Activated CD8-positive, alpha-beta memory T cell treated with anti-CD3 and anti-CD28 coated beads, Interleukin-2, amount 50 U/mL, for 24 hours (primary cell): ENCODE data around the gene PPIA.
"Not testable (repeated sequence)": the region's sequence is repeated elsewhere in the genome, so short reads cannot be mapped to it uniquely, and the experiment has no call there.

Experiments used
- DNase-seq: peaks from one replicate; pipeline ENCODE4 v3.0.0-alpha.2; 2020; ENCODE audit errors: extremely low read depth

PPIA gene

DNA sequence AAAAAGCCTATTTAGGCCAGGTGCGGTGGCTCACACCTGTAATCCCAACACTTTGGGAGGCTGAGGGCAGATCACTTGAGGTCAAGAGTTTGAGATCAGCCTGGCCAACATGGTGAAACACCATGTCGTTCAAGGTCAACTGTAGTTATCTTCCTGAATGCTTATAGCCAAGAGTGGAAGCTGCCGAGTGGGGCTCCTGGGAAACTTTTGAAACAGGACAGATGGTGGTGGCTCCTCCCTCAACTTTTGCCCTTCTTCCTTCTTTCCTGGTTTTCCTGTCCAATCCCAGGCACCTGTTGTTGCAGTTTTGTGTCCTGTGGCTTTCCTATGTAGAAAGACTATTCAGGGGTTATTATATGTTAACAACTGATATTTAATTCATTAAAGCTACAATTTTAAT lies 8.7 kb upstream of the PPIA start:
- DNase-seq = no peak

DNA sequence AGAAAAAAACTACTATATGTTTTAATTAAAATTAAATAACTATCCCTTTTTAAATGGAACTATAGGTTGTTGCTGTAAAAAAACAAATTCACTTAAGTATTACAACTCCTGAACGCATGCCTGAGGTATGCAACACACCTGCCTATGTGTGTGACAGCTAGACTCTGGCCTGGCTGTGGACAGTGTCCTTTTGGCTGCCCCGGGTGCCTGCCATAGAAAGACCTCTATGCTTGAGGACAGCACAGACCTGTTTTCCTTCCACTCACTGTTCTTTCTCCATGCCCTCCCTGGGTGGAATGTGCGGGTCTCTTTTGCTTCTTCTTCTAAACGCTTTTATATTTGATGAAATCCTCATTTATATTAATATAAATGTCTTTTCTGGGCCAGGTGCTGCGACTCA lies 6.5 kb upstream of the PPIA start:
- DNase-seq = no peak

DNA sequence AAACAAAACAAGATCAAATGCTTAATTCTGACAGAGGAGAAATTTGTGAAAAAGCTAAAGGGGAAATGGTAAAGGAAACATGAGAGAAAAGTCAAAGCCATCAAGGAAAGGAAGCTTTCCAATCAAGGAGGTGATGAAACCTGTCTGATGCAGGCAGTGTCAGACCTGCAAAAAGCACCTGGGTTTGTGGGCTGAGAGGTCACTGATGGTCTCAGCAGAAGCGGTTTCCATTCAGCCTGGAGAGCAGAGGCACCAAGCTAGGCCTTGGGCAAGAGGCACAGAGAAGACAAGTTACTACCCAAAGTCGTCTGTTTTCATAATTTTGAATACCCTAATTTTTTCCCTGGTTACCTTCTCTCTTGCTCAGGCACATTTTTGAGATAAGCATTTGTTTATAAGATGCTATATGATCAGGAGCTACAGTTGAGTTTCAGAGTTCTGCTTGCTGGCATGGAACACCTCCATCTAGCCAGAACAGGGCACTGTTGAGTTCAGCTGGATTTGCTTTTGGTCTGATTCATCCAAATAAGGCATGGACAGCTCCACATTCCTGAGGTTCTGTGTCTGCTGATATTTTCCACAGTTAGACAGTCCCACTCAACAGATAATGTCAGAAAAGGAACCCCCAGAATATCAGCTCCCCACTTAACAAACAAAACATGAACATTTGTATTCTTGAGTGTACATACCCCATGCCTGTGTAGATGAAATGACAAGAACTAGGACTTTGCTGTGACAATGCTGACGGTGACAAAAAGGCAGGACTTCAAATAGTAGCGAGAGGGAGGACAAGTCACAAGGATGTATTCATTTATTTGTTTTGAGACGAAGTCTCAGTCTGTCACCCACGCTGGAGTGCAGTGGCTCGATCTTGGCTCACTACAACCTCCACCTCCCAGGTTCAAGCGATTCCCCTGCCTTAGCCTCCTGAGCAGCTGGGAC lies 4.9 kb upstream of the PPIA start:
- DNase-seq = no peak

DNA sequence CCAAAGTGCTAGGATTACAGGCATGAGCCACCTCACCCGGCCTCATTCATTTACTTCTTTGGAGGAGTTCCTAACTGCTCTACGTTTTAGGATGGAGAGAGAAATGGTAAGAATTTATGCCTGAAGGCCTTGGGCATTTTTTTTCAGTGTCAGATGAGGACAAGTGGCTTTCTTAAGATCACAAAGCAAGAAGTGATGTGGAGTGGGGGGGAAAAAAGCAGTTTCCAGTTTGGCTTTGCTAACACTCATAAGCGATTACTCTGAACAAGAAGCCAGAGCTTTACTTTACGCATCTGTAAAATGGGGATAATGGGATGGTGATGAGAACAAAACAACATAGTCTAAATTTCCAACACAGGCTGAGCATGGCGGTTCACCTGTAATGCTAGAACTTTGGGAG lies 2.6 kb upstream of the PPIA start:
- no peak for DNase-seq

DNA sequence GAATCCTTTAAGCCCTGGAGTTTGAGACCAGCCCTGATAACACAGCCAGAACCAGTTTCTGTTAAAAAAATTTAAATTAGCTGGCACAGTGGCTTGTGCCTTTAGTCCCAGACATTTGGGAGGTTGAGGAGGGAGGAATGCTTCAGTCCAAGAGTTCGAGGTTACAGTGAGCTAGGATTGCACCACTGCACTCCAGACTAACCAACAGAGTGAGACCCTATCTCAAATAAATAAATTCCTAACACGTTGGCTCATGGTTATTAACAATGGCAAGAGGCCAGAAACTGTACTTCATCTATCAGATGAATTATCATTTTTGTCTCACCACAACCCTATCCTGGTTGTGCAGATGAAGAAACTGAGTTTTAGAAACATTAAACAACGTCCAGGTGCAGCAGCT lies 2.1 kb upstream of the PPIA start:
- DNase-seq = no peak

DNA sequence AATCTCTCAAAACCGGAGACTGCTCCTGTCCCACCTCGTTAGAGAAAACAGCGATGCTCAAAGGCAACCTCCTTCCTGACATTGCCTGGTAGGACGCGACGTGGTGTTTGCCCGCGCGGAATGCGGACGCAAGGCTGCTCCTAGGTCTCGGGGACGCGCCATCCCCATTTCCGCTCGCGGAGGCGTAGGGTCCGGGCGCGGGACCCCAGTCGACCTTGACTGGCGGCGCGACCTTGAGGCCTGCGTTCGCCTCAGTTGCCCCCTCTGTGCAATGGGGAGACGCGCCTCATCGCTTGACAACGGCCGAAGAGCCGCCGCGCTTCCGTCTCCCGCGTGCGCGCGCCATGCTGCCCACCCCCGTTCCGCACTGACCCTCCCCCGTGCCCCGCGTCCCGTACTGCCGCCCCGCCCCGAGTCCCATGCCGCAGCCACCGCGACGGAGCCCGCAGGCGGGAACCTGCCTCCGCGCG lies 412 bp upstream of the PPIA start:
- DNase-seq = no peak

DNA sequence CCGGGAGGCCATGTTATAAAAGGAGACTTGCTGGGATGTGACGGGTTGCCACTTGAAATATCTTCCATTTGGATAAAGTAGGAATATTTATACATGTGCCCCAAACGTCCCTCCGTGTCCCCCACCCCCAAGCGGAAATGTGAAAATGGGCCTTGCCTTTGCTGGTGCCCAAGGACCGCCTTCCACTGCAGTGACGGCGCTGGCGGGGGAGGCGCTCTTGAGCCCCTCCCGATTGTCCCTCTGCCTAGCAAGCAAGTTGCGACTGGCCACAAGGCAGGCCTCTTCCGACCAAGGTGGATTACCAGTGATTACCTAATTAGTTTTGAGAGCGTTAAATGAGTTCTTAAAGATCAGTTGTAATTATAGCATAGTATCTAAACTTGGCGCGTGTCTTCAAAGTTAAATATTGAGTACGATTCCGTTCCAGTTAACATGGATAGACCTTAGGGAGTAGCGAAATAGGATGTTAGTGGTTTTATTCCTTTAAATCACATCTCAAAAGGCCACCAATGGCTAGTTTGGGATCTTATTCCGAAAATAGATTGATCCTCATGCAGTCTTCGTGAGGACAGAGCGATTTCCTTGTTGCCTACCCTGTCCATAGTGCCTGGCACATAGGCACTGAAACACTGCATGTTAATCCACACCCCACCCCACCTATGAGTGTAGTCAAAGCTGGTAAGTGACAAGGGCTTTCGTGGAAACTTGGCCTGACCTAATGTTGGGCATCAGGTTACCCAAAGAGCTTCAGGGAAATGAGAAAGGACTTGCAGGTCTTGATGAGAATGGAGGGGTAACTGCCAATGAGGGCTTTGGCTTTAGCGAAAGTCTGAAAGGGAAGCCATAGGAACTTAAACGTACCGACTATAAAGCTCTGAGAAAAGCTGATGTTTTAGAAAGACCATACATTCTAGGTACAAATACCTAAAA lies 1.1 kb downstream of the PPIA start:
- peak; percentile 65 for DNase-seq

DNA sequence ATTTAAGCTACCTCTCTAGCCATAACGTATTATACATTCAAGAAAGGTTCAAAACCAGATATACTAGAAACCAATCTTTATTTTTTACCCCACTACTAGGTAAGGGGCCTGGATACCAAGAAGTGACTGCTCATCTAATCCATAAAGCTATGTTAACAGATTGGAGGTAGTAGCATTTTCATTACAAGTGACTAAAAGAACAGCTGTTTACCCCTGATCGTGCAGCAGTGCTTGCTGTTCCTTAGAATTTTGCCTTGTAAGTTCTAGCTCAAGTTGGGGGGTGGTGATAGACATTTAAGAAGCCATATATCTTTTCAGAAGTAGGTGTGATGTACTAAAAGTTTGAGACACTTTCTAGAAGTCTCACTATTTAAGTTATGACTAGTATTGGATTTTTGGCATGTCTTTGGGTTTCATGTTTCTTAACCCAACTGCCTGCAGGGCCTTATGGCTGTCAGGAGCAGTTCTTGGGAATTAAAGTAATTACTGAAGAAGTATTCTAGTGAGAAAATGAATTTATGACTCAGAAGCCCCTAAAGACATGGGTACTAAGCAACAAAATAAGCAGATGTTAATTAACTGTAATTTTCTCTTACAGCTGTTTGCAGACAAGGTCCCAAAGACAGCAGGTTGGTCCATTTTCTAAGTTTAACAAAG lies 2.3 kb downstream of the PPIA start:
- DNase-seq = no peak

DNA sequence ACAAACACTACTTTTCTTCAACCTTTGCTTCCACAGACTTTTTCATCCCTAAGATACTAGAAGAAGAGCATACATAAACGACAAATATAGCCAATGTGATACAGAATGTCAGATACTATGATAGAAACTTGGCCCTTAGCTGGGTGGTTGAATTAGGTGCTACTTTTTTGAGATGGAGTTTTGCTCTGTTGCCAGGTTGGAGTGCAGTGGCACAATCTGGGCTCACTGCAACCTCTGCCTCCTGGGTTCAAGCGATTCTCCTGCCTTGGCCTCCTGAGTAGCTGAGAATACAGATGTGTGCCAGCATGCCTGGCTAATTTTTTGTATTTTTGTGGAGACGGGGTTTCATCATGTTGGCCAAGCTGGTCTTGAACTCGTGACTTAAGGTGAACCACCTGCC lies 3.5 kb downstream of the PPIA start:
- no peak for DNase-seq

DNA sequence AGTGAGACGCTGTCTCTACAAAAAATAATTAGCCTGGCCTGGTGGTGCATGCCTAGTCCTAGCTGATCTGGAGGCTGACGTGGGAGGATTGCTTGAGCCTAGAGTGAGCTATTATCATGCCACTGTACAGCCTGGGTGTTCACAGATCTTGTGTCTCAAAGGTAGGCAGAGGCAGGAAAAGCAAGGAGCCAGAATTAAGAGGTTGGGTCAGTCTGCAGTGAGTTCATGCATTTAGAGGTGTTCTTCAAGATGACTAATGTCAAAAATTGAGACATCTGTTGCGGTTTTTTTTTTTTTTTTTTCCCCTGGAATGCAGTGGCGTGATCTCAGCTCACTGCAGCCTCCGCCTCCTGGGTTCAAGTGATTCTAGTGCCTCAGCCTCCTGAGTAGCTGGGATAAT lies 5.4 kb downstream of the PPIA start:
- DNase-seq = no peak

DNA sequence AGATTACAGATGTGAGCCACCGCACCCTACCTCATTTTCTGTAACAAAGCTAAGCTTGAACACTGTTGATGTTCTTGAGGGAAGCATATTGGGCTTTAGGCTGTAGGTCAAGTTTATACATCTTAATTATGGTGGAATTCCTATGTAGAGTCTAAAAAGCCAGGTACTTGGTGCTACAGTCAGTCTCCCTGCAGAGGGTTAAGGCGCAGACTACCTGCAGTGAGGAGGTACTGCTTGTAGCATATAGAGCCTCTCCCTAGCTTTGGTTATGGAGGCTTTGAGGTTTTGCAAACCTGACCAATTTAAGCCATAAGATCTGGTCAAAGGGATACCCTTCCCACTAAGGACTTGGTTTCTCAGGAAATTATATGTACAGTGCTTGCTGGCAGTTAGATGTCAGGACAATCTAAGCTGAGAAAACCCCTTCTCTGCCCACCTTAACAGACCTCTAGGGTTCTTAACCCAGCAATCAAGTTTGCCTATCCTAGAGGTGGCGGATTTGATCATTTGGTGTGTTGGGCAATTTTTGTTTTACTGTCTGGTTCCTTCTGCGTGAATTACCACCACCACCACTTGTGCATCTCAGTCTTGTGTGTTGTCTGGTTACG lies 6.0 kb downstream of the PPIA start:
- no peak for DNase-seq

DNA sequence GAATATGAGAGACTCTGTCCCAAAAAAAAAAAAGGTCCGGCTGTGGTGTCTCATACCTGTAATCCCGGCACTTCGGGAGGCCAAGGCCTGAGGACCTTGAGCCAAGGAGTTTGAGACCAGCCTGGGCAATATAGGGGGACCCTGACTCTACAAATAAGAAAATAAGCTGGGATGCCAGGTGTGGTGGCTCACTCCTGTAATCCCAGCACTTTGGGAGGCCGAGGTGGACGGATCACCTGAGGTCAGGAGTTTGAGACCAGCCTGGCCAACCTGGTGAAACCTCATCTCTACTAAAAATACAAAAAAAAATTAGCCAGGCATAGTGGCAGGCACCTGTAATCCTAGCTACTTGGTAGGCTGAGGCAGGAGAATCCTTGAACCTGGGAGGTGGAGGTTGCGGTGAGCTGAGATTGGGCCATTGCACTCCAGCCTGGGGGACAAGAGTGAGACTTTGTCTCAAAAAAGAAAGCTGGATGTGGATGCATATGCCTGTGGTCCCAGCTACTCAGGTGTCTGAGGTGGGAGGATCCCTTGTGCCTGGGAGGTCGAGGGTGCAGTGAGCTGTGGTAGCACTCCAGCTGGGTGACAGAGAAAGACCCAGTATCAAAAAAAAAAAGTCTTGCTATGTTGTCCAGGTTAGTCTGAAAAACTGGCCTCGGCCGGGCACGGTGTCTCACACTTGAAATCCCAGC lies 7.5 kb downstream of the PPIA start:
- not testable (repeated sequence) for DNase-seq

DNA sequence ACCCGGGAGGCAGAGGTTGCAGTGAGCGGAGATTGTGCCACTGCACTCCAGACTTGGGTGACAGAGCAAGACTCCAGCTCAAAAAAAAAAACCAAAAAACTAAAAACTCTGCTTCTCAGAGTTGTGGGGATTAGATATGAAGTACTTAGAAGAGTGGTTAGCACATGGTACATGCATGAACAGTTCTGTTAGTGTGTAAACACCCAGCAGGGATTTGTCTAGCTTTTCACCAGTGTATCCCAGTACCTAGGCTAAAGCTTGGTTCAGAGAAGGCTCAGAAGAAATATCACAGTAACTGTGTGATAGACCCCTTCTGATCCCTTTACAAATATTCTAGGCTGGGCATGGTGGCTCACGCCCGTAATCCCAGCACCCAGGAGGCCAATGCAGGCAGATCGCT lies 9.5 kb downstream of the PPIA start:
- DNase-seq = no peak

DNA sequence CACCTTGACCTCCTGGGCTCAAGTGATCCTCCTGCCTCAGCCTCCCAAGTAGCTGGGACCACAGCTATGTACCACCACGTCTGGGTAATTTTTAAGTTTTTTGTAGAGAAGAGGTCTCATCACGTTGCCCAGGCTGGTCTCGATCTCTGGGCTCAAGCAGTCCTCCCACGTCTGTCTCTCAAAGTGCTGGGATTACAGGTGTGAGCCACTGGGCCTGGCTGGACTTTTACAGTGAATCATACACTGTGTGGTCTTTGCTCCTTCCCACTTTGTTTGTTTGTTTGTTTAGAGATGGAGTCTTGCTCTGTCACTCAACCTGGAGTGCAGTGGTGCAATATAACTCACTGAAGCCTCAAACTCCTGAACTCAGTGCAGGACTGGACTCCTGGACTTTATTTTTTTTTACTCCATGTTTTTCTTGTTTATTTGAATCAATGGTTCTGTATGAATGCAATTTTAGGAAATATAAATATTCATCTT lies 12.5 kb downstream of the PPIA start:
- DNase-seq = no peak

DNA sequence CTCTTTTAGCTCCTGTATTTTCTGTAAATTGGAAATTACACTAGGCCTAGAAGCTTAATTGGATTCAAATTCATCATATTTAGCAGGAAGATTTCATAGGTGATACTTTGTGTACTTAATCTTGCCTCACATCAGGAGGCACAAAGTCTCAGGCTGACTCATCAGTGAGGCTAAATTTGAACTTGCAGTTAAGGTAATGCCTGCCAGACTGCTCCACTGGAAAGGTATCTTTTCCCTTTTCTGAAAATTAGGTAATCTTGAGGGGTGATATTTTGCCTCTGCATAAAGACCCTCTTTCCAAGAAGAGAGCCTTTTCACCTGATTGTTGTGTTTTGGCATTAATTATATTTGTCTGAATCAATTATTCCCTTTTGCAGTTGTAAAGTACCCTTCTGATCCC lies 14.6 kb downstream of the PPIA start:
- no peak for DNase-seq

DNA sequence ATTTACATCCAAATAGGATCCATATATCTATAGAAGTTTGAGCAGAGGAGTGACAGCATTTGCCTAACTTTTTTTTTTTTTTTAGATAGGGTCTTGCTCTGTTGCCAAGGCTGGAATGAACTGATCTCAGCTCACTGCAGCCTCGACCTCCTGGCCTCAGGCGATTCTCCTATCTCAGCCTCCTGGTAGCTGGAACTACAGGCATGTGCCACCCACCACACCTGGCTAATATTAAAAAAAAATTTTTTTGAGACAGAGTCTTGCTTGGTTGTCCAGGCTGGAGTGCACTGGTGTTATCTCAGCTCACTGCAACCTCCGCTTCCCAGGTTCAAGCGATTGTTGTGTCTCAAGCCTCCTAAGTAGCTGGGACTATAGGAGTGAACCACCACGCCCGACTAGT lies 15.1 kb downstream of the PPIA start:
- no peak for DNase-seq

DNA sequence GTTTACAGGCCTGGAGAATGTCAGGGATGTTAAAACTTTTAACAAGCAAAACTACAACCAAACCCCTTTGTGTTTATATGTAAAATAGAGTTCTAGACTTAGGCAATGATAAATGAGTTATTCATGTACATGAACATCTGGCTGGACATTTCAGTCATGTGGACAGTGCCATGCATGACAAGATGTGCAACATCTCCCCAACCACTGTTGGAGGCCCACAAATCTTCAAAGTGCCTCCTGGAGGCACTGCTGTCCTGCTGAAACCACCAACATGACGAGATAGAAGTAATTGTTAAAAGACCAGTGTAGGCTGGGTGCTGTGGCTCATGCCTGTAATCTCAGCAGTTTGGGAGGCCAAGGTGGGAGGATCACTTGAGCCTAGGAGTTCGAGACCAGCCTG lies 18.4 kb downstream of the PPIA start:
- no peak for DNase-seq

DNA sequence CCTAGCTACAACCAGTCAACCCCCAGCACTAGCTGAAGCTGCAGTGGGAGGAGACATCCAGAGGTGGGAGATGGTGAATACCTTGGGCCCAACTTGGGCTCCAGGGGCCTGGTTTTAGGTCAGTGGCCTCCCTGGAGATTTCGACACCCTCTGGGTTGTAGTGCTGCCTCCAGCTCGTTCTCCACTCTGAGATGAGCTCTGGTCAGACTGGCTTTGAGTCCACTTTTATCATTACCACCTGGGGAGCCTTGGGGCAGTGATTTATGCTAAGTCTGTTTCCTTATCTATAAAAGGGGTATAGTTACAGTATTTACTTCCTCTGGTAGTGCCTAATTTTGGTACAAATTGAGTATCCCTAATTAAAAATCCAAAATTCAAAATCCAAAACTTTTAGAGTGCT lies 22.8 kb downstream of the PPIA start:
- no peak for DNase-seq

DNA sequence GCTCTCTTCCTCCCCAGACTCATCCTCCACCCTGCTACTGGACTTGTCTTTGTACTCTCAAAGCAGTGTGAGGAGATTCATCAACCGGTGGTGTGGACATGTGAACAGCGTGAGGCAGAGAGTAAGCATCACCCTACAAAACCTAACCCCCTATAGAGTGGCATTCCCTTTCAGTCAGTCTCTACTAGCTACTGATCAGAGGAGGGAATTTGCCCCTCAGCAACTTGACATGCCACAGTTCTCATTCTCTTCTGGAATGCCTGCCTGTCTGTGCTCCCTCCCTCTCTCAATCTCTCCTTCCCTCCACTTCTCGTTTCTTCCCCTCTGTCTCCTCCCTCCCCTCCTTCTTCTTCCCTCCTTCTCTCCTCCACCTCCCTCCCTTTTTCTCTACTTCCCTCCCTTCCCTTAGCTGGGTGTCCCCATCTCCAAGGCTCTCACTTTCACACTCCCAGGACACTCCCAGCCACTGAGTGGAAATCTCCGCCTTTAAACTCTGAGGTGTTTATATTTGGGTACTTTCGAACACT lies 26.8 kb downstream of the PPIA start:
- no peak for DNase-seq

DNA sequence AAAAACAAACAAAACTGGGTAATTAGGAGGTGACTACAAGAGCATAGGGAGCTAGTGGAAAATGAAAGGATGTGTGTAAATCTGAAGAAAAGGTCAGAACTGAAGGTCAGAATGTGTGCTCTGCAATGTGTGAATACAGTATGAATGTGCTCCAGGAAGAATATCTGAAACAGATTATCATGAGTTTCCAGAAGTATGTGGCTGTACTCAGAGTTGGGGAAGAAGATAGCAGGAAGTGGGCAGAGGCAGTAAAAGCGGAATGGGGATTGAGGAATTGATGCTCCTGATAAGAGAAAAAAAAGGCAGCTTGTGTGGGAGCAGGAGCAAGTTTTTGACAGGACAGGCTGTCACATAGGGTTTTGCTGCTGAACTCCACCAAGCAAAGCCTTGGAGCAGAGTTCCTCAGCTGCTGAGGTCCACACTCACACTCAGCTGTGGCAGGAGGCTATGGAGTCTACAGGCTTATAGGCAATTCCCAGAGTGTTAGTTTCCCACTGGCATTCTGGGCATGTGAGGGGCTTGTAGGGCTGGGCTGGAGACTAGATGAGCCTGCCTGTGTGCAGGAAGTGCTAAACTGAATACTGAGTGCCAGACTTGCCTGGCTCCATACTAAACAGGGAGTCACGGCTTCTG lies 28.5 kb downstream of the PPIA start:
- no peak for DNase-seq
